GM12874 (cell line): ENCODE results near the gene KCNMA1.

Experiments
- TF ChIP-seq, protein P1 (sequence below): IDR thresholded peaks from 2 replicates; pipeline ENCODE4 v1.5.1; 2011; ENCODE audit warnings: low read depth, mild to moderate bottlenecking, control low read depth, low read length, moderate library complexity; ENCODE audit not compliant: insufficient read depth

The KCNMA1 gene

DNA sequence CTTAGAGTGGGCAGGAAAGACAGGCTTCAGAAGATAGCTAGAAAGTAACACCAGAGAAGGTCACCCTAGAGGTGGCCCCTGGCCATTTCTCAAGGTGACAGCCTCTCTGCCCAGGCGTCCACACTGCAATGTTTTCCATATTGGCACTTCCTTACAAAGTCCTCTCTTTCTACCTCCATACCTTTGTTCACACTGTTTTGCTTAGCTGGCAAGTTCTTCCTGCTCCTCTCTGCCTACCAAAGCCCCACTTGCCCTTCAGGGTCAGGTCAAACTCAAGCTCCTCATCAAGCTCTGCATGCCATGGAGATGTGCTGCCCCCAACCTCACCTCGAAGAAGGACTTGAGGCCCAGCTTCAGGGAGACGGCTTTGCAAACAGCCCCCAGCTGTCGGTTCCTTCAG, 190.9 kb downstream of the KCNMA1 start:
- TF ChIP-seq, protein P1, sequence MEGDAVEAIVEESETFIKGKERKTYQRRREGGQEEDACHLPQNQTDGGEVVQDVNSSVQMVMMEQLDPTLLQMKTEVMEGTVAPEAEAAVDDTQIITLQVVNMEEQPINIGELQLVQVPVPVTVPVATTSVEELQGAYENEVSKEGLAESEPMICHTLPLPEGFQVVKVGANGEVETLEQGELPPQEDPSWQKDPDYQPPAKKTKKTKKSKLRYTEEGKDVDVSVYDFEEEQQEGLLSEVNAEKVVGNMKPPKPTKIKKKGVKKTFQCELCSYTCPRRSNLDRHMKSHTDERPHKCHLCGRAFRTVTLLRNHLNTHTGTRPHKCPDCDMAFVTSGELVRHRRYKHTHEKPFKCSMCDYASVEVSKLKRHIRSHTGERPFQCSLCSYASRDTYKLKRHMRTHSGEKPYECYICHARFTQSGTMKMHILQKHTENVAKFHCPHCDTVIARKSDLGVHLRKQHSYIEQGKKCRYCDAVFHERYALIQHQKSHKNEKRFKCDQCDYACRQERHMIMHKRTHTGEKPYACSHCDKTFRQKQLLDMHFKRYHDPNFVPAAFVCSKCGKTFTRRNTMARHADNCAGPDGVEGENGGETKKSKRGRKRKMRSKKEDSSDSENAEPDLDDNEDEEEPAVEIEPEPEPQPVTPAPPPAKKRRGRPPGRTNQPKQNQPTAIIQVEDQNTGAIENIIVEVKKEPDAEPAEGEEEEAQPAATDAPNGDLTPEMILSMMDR, result no peak

DNA sequence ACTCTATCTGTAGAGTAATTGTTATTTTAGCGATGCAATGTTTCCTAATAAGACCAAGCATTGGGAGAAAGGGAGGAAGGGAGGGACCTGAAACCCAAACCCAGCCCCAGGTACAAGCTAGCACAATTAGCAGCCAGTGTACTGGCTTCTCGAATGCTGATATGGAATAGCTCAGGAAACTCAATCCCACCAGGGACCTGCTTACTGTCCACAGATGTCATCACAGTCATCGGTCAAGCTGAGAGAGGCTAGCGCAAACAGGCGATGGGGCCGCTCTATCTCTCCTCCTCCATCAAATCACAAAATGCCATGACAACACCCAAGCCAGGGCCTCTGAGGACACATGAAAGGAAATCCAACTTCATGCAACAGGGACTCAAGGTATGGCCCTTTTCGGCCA, 192.1 kb downstream of the KCNMA1 start:
- TF ChIP-seq, protein P1, result no peak

DNA sequence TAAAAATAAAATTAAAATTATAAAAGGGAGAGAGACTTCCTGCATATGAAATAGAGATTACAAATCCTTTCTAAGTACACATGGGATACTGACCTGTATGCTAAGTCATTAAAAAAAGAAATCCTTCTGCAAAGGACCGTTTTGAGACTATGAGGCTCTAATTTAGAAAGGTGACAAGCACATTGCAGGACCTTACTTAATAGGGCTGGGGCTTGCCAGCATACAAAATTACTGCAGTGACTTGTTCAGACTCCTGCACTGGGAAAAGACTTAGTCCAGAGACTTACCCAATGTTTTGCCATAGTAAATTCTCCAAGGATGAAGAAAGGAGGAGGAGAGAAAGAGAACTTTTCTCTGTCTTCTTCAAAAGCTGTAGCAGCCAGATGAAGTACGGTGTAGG, 193.6 kb downstream of the KCNMA1 start:
- TF ChIP-seq, protein P1, result no peak

DNA sequence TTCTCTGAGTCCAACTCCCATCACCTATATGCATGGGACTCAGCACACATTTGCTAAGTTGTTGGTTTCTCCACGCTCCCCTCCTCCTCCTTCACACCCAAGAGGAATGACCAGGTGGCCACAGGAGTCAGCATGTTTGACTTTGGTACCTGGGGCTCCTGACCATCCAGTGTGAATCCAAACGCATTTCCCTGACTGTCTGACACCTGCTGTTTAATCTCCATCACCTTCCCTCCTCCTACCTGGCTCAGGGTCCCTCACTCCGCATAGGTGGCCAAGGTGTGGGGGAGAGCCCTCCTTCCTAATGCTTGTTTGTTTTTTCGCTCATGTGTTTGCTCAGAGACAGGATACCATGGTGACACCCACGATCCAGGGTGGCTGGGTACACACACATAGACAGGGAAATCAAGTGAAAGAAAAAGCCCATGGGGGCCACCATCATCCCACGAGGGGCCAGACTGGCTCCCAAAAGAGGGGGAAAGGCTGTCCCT, 194.9 kb downstream of the KCNMA1 start:
- TF ChIP-seq, protein P1, result no peak

DNA sequence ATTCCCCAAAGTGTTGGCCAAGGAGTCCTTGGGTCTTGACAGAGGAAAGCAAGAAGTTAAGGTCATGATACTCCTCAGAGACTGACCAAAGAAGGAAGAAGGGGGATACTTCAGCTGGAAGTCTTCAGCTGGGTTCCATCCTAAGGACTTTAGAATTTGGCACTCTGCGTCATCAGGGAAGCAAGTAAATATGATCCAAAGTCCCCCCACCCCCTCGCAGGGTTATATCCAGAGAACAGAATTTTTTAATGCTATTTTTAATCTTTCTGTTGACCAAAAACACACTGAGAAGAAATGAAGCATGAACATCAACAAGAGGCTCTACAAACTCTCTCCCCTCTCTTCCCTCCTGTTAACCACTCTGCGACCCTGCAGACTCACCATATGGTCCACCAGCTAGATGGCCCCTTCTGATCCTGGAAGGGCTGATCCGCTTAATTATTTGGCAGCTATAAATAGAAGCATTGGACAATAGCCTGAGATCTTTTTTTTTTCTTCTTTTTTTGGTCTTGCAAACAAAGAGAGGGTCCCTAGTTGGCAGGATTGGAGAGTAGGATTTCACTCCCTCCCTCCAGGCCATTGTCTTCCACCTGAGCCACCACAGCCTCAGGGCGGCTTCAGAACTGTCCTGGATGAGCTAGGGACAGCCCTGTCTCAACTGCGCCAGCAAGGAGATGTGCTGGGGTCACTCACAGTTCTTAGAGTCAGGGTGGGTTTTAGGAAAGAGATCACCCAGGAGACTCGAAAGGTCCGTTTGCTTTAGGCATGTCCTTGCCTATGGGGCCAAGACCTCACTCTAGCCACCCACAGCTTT, 196.0 kb downstream of the KCNMA1 start:
- TF ChIP-seq, protein P1, result no peak

DNA sequence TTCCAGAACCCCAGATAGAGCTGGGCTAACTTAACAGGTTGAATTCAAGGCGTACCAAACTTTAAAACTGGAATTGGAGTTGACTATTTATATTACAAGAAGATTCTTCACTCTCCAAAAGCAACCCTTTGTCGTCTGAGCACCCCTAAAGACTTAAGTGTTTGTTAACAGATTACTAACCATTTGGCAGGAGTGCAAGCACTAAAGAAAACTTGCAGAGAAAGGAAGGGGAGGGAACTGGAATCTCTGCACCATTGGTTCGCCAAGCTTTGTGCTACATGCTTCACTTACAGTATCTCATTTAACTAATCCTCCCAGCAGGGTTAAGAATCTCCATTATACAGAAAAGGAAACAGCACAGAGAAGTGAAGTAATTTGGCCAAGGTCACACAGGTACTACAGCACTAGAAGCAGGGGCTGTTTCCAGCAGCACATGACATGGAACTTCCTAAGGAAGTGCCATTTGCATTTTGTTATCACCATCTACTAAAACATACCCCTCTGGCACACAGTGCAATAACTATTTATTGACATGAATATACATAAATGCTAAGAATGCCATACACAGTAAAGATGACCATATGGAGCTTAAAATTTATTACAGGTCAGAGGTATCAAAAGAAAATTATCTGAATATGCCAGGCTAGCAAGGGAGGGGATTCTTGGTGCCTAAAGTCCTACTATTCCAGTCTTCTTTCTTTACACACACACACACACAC, 201.2 kb downstream of the KCNMA1 start:
- TF ChIP-seq, protein P1, result no peak

DNA sequence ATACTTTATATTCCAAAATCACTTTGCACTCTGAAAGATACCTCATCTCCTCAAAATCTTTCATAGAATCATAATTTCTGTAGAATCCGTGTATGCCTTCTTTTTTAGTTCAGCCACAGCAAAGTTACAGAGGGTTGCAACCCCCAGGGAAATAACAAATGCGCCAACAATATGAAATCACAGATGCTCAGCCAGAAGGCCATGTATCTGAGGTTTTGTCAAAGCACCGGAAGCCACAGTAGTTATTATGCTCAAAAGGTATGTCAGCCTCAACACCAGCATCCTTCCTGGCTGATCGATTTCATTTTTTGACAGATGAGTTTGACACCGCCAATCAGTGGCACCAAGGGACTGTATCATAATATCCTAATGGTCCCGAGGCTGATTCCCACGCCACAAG, 204.1 kb downstream of the KCNMA1 start:
- TF ChIP-seq, protein P1, result no peak
